ENCODE measurements around the gene RAD51B.

Gene RAD51B

GRCh38 chr14:68398370-68398769 lies 578.8 kb downstream of the RAD51B start:
- DNase-seq: no peak

- no peak for DNase-seq
These were observed 580.4 kb downstream of the RAD51B start for GRCh38 chr14:68399971-68400370.

GRCh38 chr14:68401317-68401716 lies 581.7 kb downstream of the RAD51B start:
- DNase-seq: no peak

- DNase-seq: no peak
These were observed 582.3 kb downstream of the RAD51B start for GRCh38 chr14:68401855-68402254.

GRCh38 chr14:68402525-68403101 lies 583.0 kb downstream of the RAD51B start:
- no peak for DNase-seq

GRCh38 chr14:68403191-68404145 lies 583.9 kb downstream of the RAD51B start:
- no peak for DNase-seq

- DNase-seq: no peak
These were observed 584.6 kb downstream of the RAD51B start for GRCh38 chr14:68404146-68404527.

GRCh38 chr14:68404652-68405183 lies 585.1 kb downstream of the RAD51B start:
- no peak for DNase-seq

GRCh38 chr14:68405961-68406360 lies 586.4 kb downstream of the RAD51B start:
- no peak for DNase-seq

- DNase-seq: no peak
These were observed 587.7 kb downstream of the RAD51B start for GRCh38 chr14:68407285-68407684.

- DNase-seq: no peak
These were observed 588.2 kb downstream of the RAD51B start for GRCh38 chr14:68407825-68408224.

- DNase-seq: peak; percentile 8
These were observed 589.1 kb downstream of the RAD51B start for GRCh38 chr14:68408680-68409079.

GRCh38 chr14:68409387-68409786 lies 589.8 kb downstream of the RAD51B start:
- no peak for DNase-seq

- DNase-seq: no peak
These were observed 593.2 kb downstream of the RAD51B start for GRCh38 chr14:68412505-68413465.

- DNase-seq: no peak
These were observed 593.9 kb downstream of the RAD51B start for GRCh38 chr14:68413509-68413908.

- DNase-seq: no peak
These were observed 594.5 kb downstream of the RAD51B start for GRCh38 chr14:68414121-68414520.

GRCh38 chr14:68416171-68416570 lies 596.6 kb downstream of the RAD51B start:
- DNase-seq: no peak

GRCh38 chr14:68417009-68417650 lies 597.6 kb downstream of the RAD51B start:
- DNase-seq: no peak

GRCh38 chr14:68418174-68419118 lies 598.9 kb downstream of the RAD51B start:
- DNase-seq: no peak

- DNase-seq: no peak
These were observed 600.8 kb downstream of the RAD51B start for GRCh38 chr14:68420350-68420749.

- no peak for DNase-seq
These were observed 601.5 kb downstream of the RAD51B start for GRCh38 chr14:68421116-68421515.

Data from midbrain (tissue), 1 donor.